GM12874 (cell line): ENCODE results near the gene KLF1.

Experiments used
- CTCF ChIP-seq: IDR thresholded peaks from 2 replicates; pipeline ENCODE4 v1.5.1; 2011; ENCODE audit warnings: low read depth, mild to moderate bottlenecking, control low read depth, low read length, moderate library complexity; ENCODE audit not compliant: insufficient read depth

The KLF1 gene

DNA sequence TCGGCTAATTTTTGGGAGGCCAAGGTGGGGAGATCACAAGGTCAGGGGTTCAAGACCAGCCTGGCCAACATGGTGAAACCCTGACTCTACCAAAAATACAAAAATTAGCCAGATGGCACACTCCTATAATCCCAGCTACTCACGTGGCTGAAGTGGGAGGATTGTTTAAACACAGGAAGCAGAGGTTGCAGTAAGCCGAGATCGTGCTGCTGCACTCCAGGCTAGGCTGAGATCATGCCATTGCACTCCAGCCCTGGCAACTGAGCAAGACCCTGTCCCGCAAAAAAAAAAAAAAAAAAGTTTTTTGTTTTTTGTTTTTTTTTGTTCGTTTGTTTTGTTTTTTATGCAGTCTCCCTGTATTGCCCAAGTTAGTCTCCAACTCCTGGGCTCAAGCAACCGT, 27.5 kb downstream of the KLF1 start:
- TF ChIP-seq CTCF: no peak

DNA sequence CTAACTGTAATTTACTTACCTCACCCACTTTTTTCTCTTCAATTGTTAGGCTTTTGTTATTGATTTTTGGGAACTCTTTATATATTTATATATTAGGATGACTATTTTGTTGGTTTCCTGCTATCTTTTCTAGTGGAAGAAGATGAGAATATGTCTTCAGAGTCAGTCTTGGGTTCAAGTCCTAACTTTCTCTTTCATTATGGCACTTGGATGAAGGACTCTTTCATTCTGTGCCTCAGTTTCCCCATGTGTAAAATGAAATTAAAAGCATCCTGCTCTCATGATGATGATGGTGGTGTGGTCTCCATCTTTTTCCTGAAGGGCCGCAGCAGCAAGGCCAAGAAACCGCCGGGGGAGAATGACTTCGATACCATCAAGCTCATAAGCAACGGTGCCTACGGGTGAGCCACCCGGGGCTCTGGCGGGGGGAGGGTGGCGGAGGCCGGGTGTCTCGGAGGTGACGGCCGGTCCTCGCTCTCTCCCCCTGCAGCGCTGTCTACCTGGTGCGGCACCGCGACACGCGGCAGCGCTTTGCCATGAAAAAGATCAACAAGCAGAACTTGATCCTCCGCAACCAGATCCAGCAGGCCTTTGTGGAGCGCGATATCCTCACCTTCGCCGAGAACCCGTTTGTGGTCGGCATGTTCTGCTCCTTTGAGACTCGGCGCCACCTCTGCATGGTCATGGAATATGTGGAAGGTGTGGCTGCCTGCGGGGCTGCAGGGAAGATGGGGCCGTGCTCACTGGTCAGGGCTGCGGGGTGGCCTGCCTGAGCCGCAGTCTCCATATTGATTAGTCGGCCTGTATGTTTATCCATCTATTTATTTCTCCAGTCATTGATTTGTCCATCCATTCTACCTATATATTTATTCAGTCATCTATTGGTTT, 28.7 kb downstream of the KLF1 start:
- TF ChIP-seq CTCF: no peak

DNA sequence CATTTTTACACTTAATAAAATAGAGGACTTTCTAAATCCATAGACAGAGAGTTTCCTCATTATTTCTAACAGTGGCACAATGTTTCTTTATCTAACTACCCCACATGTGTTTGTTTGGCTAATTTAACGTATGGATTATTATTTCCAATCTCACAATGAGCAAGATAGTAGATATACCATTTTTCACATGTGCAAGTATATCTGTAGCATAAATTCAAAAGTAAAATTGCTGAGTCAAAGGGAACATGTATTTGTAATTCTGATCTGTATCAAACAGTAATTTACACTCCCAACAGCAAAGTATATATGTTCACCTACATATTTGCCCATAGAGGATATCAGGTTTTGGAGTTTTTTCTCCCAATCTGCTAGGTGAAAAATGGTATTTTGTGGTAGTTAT, 30.3 kb downstream of the KLF1 start:
- no peak for TF ChIP-seq CTCF

DNA sequence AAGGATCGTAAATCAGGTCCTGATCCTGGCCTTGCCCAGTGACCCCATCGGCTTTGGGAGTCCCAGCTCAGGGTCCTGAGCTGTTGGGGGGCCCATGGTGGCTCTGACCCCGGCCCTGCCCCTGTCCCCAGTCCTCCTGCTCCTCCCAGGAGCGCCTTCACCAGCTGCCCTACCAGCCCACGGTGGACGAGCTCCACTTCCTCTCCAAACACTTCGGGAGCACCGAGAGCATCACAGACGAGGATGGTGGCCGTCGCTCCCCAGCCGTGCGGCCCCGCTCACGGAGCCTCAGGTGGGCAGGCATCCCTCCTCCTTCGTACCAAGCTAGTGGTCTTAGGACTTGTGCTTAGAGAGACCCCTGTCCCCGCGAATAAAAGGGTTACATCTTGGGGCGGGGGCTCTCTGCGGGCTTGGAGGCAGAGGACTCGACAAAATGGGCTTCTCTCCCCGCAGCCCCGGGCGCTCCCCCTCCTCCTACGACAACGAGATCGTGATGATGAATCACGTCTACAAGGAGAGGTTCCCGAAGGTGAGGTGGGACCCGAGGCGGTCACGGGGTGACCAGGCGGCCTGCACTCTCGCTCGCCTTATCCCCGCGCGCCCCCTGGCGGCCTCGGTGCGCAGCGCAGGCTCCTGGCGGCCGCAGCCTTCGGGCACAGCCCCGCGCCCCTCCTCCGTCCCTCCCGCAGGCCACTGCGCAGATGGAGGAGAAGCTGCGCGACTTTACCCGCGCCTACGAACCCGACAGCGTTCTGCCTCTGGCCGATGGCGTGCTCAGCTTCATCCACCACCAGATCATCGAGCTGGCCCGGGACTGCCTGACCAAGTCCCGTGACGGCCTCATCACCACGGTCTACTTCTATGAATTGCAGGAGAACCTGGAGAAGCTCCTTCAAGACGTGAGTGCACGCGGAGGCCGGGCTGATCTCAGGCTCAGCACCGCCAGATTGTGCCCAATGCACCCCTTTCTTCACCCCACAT, 39.6 kb downstream of the KLF1 start:
- TF ChIP-seq CTCF: peak; percentile 100

DNA sequence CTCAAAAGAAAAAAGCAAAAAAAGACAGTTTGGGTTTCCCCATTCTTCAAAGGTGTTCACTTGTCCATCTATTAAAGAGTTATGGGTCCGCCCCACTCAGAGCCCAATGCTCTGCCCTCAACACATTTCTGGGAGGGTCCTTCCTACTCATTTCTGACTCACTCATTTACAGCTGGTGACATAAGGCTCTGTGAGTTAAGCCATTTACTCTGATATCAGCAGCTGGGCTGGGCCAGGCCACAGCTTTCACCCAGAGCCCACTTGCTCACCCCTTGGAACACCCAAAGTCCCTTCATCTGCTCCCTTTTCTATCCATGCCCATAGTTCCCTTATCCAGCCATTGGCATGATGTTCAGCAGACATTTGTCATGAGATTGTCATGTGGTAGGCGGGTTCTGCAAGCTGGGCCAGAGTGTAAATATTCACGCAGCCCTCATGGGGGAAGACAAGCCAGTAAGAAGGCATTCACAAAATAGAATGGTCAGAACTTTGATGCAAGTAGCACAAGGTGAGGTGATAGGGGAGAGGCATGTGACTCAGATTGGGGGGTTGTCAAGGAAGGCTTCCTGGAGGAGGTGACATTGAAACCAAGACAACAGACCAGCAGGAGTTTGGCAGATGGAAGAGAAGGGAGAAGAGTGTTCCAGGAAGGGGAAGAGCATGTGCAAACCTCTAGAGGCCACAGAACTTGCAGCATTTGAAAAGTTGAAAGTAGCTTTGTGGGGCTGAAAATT, 42.8 kb downstream of the KLF1 start:
- no peak for TF ChIP-seq CTCF

DNA sequence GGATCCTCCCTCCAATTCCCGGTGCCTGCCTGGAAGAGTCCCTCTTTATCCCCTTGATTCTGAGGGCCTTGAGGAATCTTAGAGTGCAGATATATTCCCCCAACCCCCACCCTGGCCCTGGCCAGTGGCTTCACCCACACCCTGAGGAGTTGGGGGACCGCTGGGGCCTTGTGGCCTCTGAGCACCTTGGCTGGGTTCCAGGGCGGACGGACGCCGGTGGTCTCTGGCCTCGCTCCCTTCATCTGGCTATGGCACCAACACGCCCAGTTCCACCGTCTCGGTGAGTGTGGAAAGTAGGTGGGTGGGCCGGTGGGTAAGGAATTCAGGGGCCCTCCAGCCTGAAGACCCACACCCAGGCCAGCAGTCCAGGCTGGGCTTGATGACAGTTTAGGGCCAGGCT, 43.7 kb downstream of the KLF1 start:
- no peak for TF ChIP-seq CTCF
